Fibroblast of villous mesenchyme (primary cell): ENCODE data around the gene GRIN2A. TPM values are rescaled to one million over a fixed set of nuclear protein-coding genes. Genes with fewer than 3 reads are reported as not detected.

Source experiments
- DNase-seq: peaks from one replicate; pipeline ENCODE4 v3.0.0-alpha.2; 2010; ENCODE audit warnings: low read depth
- H3K4me3 ChIP-seq: 2 replicates; pipeline ENCODE4 v1.5.1; 2011; ENCODE audit warnings: low read depth, mild to moderate bottlenecking, low read length
- CTCF ChIP-seq: IDR thresholded peaks from 2 replicates; pipeline ENCODE4 v1.5.1; 2012; ENCODE audit warnings: low read depth, mild to moderate bottlenecking, low read length; ENCODE audit not compliant: insufficient read depth
- total RNA-seq: library from RNA; depleted of rRNA; stranded (reverse); fragments of >200 nt; gene quantifications from 2 replicates; pipeline ENCODE4 v1.2.3, GENCODE V29; 2012

The GRIN2A gene
- total RNA-seq, 1 donor = 1.3 TPM

- no peak for DNase-seq
- TF ChIP-seq CTCF = no peak
- no peak overlapping the region for H3K4me3 ChIP-seq
Observed at GRCh38 chr16:10036956-10037355, 145.3 kb downstream of the GRIN2A start.

GRCh38 chr16:10033556-10033955 lies 148.7 kb downstream of the GRIN2A start:
- DNase-seq = no peak
- no peak for TF ChIP-seq CTCF
- no peak overlapping the region for H3K4me3 ChIP-seq

- no peak overlapping the region for H3K4me3 ChIP-seq
- no peak for DNase-seq
- TF ChIP-seq CTCF = no peak
Observed at GRCh38 chr16:10031955-10032354, 150.3 kb downstream of the GRIN2A start.

- peak; percentile 17 for DNase-seq
- peak; percentile 49 for TF ChIP-seq CTCF
- no peak overlapping the region for H3K4me3 ChIP-seq
Observed at GRCh38 chr16:10031473-10031872, 150.8 kb downstream of the GRIN2A start.

- TF ChIP-seq CTCF = no peak
- no peak for DNase-seq
- no peak overlapping the region for H3K4me3 ChIP-seq
Observed at GRCh38 chr16:10028644-10029043, 153.6 kb downstream of the GRIN2A start.

- DNase-seq = no peak
- TF ChIP-seq CTCF = no peak
- H3K4me3 ChIP-seq = no peak overlapping the region
Observed at GRCh38 chr16:10027553-10027952, 154.7 kb downstream of the GRIN2A start.

- no peak for DNase-seq
- no peak for TF ChIP-seq CTCF
- no peak overlapping the region for H3K4me3 ChIP-seq
Observed at GRCh38 chr16:10026593-10026992, 155.6 kb downstream of the GRIN2A start.
